Endodermal cell (in vitro differentiated cells): ENCODE data around the gene DTNB. TPM values are rescaled to one million over a fixed set of nuclear protein-coding genes. Genes with fewer than 3 reads are reported as not detected.

Experiments
- DNase-seq: peaks from one replicate; pipeline ENCODE4 v3.0.0-alpha.2; 2017
- H3K27ac ChIP-seq: 2 replicates; pipeline ENCODE4 v1.5.1; 2013; ENCODE audit warnings: mild to moderate bottlenecking, low read depth, low read length, moderate library complexity
- H3K27me3 ChIP-seq: 2 replicates; pipeline ENCODE4 v1.6.1; 2013; ENCODE audit warnings: mild to moderate bottlenecking, low read length, moderate library complexity; ENCODE audit not compliant: insufficient read depth, control insufficient read depth, poor library complexity, severe bottlenecking
- H3K36me3 ChIP-seq: 2 replicates; pipeline ENCODE4 v1.7.0; 2013; ENCODE audit warnings: mild to moderate bottlenecking, low read length, moderate library complexity; ENCODE audit not compliant: control insufficient read depth, insufficient read depth
- H3K4me1 ChIP-seq: one replicate; pipeline ENCODE4 v1.7.0; 2013; ENCODE audit warnings: low read length; ENCODE audit not compliant: control insufficient read depth, insufficient read depth
- H3K4me3 ChIP-seq: 2 replicates; pipeline ENCODE4 v1.5.1; 2013; ENCODE audit warnings: mild to moderate bottlenecking, low read length, moderate library complexity
- H3K9ac ChIP-seq: 2 replicates; pipeline ENCODE4 v1.6.1; 2013; ENCODE audit warnings: mild to moderate bottlenecking, low read length, moderate library complexity; ENCODE audit not compliant: poor library complexity, severe bottlenecking; ENCODE audit errors: extremely low read depth
- H3K9me3 ChIP-seq: 2 replicates; pipeline ENCODE4 v1.6.1; 2013; ENCODE audit warnings: mild to moderate bottlenecking, low read length, moderate library complexity; ENCODE audit not compliant: control insufficient read depth
- H3K27ac Mint-ChIP-seq: 2 replicates; pipeline ENCODE4 v1.8.0; 2020; ENCODE audit warnings: mixed read lengths
- H3K27me3 Mint-ChIP-seq: 2 replicates; pipeline ENCODE4 v1.8.0; 2021; ENCODE audit warnings: mild to moderate bottlenecking, mixed read lengths; ENCODE audit not compliant: insufficient read depth
- H3K36me3 Mint-ChIP-seq: 2 replicates; pipeline ENCODE4 v1.8.0; 2020; ENCODE audit warnings: low read depth, mixed read lengths
- H3K4me1 Mint-ChIP-seq: 2 replicates; pipeline ENCODE4 v1.8.0; 2020; ENCODE audit warnings: mixed read lengths
- H3K4me3 Mint-ChIP-seq: 2 replicates; pipeline ENCODE4 v1.8.0; 2020; ENCODE audit warnings: mild to moderate bottlenecking, moderate library complexity, mixed read lengths
- H3K9me3 Mint-ChIP-seq: 2 replicates; pipeline ENCODE4 v1.8.0; 2020; ENCODE audit warnings: mild to moderate bottlenecking, mixed read lengths
- WGBS, 2 experiments: methylation state at CpG; one replicate each; pipeline versions ENCODE4 v1.1.5 to v1.1.7; 2013; ENCODE audit warnings: missing lambda C conversion rate in 2 of 2, mixed read lengths in 1 of 2; ENCODE audit not compliant: insufficient coverage in 1 of 2, insufficient read length in 1 of 2; 5-methylcytosine and 5-hydroxymethylcytosine counted together
- total RNA-seq, 2 donors: library from RNA; stranded (reverse); fragmentation: NEBNext Ultra II Directional in 1 of 2; extraction: Animal tissue kit (Norgen Biotek cat#: 25700) in 1 of 2; gene quantifications; 2 replicates in 1 of 2; 3 replicates in 1 of 2; pipeline ENCODE4 v1.2.1, GENCODE V29; 2021
- TF ChIP-seq, protein P1 (sequence below): fragments of 200-600 bp; sonication (generic); conservative IDR thresholded peaks from 2 replicates; pipeline ENCODE4 v1.5.0; 2021; ENCODE audit warnings: antibody characterized with exemption, mild to moderate bottlenecking

Gene DTNB
- total RNA-seq, 2 donors from 2014 or later, result 38.8 to 48.7 TPM

GRCh38 chr2:25366629-25367028 is 306.7 kb downstream of the DTNB start:
- H3K4me1 ChIP-seq, result no peaks in the 10 kb centered on the region
- no peaks in the 10 kb centered on the region for H3K36me3 ChIP-seq
- Mint-ChIP-seq H3K9me3 (no peaks in the 10 kb centered on the region), H3K27me3 (peaks cover 24% of the 10 kb centered on the region), H3K4me1 (peaks cover 14% of the 10 kb centered on the region), H3K36me3 (no peaks in the 10 kb centered on the region), H3K27ac (no peak overlapping the region), H3K4me3 (no peak overlapping the region)
- H3K27me3 ChIP-seq, result peaks cover 7% of the 10 kb centered on the region
- H3K9me3 ChIP-seq, result no peaks in the 10 kb centered on the region
- H3K27ac ChIP-seq, result no peak overlapping the region
- WGBS, 2 experiments, result 86 to 100% methylated on average over 4 of the region's 4 CpGs
- no peak overlapping the region for H3K9ac ChIP-seq
- no peak overlapping the region for H3K4me3 ChIP-seq
- no peak for DNase-seq
- TF ChIP-seq, protein P1, sequence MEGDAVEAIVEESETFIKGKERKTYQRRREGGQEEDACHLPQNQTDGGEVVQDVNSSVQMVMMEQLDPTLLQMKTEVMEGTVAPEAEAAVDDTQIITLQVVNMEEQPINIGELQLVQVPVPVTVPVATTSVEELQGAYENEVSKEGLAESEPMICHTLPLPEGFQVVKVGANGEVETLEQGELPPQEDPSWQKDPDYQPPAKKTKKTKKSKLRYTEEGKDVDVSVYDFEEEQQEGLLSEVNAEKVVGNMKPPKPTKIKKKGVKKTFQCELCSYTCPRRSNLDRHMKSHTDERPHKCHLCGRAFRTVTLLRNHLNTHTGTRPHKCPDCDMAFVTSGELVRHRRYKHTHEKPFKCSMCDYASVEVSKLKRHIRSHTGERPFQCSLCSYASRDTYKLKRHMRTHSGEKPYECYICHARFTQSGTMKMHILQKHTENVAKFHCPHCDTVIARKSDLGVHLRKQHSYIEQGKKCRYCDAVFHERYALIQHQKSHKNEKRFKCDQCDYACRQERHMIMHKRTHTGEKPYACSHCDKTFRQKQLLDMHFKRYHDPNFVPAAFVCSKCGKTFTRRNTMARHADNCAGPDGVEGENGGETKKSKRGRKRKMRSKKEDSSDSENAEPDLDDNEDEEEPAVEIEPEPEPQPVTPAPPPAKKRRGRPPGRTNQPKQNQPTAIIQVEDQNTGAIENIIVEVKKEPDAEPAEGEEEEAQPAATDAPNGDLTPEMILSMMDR, result no peak

DNA sequence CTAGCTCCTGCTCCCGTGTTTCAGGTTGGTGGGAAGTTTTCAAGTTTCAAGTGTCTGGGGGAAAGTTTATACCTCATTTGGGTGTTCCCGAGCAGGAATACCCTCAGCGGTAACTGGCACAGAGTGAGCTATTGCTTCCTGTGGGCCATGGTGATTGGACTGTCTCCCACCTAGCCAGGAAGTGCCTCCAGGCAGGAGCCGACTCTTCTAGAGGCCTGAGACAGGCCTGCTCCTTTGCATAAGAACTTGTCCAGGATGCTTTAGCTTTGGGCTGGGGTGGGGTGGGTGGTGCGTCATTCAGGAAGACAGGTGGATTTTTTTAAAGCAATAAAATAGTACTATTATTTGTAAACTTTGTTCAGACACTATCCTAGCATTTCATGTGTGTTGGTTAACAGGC is 308.1 kb downstream of the DTNB start:
- peaks cover 20% of the 10 kb centered on the region for H3K27me3 ChIP-seq
- no peak overlapping the region for H3K9ac ChIP-seq
- Mint-ChIP-seq H3K27me3 (peaks cover 37% of the 10 kb centered on the region), H3K9me3 (no peaks in the 10 kb centered on the region), H3K27ac (no peak overlapping the region), H3K4me3 (no peak overlapping the region), H3K4me1 (peaks cover 7% of the 10 kb centered on the region), H3K36me3 (no peaks in the 10 kb centered on the region)
- 54 to 73% methylated on average over 3 to 5 of the region's 5 CpGs for WGBS, 2 experiments
- DNase-seq, result peak; percentile 46
- H3K4me3 ChIP-seq, result no peak overlapping the region
- H3K4me1 ChIP-seq, result no peaks in the 10 kb centered on the region
- TF ChIP-seq, protein P1, result no peak
- no peaks in the 10 kb centered on the region for H3K9me3 ChIP-seq
- H3K36me3 ChIP-seq, result no peaks in the 10 kb centered on the region
- H3K27ac ChIP-seq, result no peak overlapping the region

DNA sequence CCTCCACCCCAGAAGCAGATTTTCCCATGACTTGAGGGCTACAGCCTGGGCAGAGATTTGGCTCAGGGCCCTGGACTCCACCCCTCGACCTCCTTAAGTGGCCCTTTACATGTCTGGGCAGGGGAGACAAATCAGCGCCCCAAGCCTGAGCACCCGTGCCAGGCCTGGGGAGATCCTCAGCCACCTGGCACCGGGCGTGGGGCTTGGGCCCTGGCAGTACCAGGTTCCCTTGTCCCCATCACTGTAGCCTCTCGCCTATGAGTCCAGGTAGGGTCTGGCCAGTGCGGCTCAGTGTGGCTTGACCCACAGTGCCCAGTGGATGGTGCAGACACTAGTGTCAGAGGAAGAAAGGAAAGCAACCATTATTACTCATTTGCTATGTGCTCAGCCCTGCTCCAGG is 309.6 kb downstream of the DTNB start:
- no peaks in the 10 kb centered on the region for H3K4me1 ChIP-seq
- no peak overlapping the region for H3K4me3 ChIP-seq
- H3K9ac ChIP-seq, result no peak overlapping the region
- H3K36me3 ChIP-seq, result no peaks in the 10 kb centered on the region
- peaks cover 20% of the 10 kb centered on the region for H3K27me3 ChIP-seq
- peaks cover 49% of the 10 kb centered on the region for H3K27me3 Mint-ChIP-seq
- no peaks in the 10 kb centered on the region for H3K9me3 ChIP-seq
- WGBS, 2 experiments, result 93 to 94% methylated on average over 6 to 7 of the region's 7 CpGs
- DNase-seq, result peak; percentile 37
- H3K9me3 Mint-ChIP-seq, result no peaks in the 10 kb centered on the region
- TF ChIP-seq, protein P1, result no peak
- H3K4me3 Mint-ChIP-seq, result no peak overlapping the region
- no peaks in the 10 kb centered on the region for H3K36me3 Mint-ChIP-seq
- H3K4me1 Mint-ChIP-seq, result peaks cover 7% of the 10 kb centered on the region
- no peak overlapping the region for H3K27ac ChIP-seq
- H3K27ac Mint-ChIP-seq, result no peak overlapping the region
